C4-2B (cell line): ENCODE results near the gene SLC31A1.

ENCODE experiments used
- ZFX ChIP-seq: fragments of 450-650 bp; IDR thresholded peaks from 2 replicates; pipeline ENCODE4 v1.6.1; 2017
- TF ChIP-seq, protein P1 (sequence below): fragments of 450-650 bp; conservative IDR thresholded peaks from 2 replicates; pipeline ENCODE4 v1.5.1; 2017; ENCODE audit warnings: mild to moderate bottlenecking

DNA sequence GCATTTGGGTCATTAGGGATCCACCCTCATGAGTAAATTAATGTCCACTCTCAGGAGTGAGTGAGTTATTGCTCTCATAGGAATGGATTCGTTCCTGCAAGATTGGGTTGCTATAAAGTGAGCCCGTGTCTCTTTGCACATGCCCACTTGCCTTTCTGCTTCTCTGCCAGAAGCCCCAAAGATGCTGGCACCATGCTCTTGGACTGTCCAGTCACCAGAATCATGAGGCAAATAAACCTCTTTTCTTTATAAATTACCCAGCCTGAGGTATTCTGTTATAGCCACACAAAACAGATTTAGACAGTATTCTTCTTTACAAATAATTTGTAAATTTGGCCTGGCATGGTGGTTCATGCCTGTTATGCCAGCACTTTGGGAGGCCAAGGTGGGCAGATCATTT, 29.5 kb downstream of the SLC31A1 start:
- TF ChIP-seq, protein P1, sequence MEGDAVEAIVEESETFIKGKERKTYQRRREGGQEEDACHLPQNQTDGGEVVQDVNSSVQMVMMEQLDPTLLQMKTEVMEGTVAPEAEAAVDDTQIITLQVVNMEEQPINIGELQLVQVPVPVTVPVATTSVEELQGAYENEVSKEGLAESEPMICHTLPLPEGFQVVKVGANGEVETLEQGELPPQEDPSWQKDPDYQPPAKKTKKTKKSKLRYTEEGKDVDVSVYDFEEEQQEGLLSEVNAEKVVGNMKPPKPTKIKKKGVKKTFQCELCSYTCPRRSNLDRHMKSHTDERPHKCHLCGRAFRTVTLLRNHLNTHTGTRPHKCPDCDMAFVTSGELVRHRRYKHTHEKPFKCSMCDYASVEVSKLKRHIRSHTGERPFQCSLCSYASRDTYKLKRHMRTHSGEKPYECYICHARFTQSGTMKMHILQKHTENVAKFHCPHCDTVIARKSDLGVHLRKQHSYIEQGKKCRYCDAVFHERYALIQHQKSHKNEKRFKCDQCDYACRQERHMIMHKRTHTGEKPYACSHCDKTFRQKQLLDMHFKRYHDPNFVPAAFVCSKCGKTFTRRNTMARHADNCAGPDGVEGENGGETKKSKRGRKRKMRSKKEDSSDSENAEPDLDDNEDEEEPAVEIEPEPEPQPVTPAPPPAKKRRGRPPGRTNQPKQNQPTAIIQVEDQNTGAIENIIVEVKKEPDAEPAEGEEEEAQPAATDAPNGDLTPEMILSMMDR: no peak
- TF ChIP-seq ZFX: no peak
